OCI-LY3 (cell line): ENCODE data around the gene ACAA1.

Source experiments
- H2AFZ ChIP-seq: fragments of 200-600, 300-600 bp; shearing (Covaris generic); 2 replicates; pipeline ENCODE4 v1.6.0; 2014; ENCODE audit warnings: antibody characterized with exemption, low read depth, low read length
- H3K27ac ChIP-seq: fragments of 200-600, 300-600 bp; sonication (generic); 2 replicates; pipeline ENCODE4 v1.5.1; 2014; ENCODE audit warnings: mild to moderate bottlenecking, low read length, moderate library complexity, mixed read lengths
- H3K27me3 ChIP-seq: fragments of 200-600, 300-600 bp; sonication (generic); 2 replicates; pipeline ENCODE4 v1.6.1; 2014; ENCODE audit warnings: low read depth, low read length, mixed read lengths
- H3K36me3 ChIP-seq: fragments of 200-600, 300-600 bp; sonication (generic); replicated peaks from 2 replicates; pipeline ENCODE3; 2014; ENCODE audit warnings: low read depth, low read length, mixed read lengths
- H3K4me1 ChIP-seq: fragments of 300-600, 200-600 bp; sonication (generic); 2 replicates; pipeline ENCODE4 v1.6.1; 2014; ENCODE audit warnings: low read length, mixed read lengths
- H3K4me2 ChIP-seq: fragments of 200-600, 300-600 bp; sonication (generic); 2 replicates; pipeline ENCODE4 v1.6.1; 2014; ENCODE audit warnings: low read length, mixed read lengths
- H3K4me3 ChIP-seq: fragments of 300-600, 200-600 bp; sonication (generic); 2 replicates; pipeline ENCODE4 v1.5.1; 2014; ENCODE audit warnings: antibody characterized with exemption, mild to moderate bottlenecking, low read length, moderate library complexity
- H3K79me2 ChIP-seq: fragments of 300-600, 200-600 bp; shearing (Covaris generic); 2 replicates; pipeline ENCODE4 v1.6.1; 2014; ENCODE audit warnings: mild to moderate bottlenecking, low read length, mixed read lengths
- H3K9ac ChIP-seq: fragments of 300-600, 200-600 bp; shearing (Covaris generic); 2 replicates; pipeline ENCODE4 v1.6.0; 2014; ENCODE audit warnings: mild to moderate bottlenecking, low read length, moderate library complexity
- H3K9me3 ChIP-seq: fragments of 200-600, 300-600 bp; shearing (Covaris generic); 2 replicates; pipeline ENCODE4 v1.6.1; 2014; ENCODE audit warnings: low read length, mixed read lengths; ENCODE audit not compliant: insufficient read depth
- H4K20me1 ChIP-seq: fragments of 200-600, 300-600 bp; sonication (generic); 2 replicates; pipeline ENCODE4 v1.6.1; 2016; ENCODE audit warnings: low read length, mixed read lengths; ENCODE audit not compliant: insufficient read depth
- EZH2phosphoT487 ChIP-seq: fragments of 200-600 bp; shearing (Covaris generic); IDR thresholded peaks from 2 replicates; pipeline ENCODE4 v1.6.1; 2018; ENCODE audit warnings: antibody characterized with exemption, mixed run types, low read depth
- TF ChIP-seq, protein P1 (sequence below): fragments of 200-600, 300-600 bp; sonication (generic); IDR thresholded peaks from 2 replicates; pipeline ENCODE4 v1.5.1; 2014; ENCODE audit warnings: antibody characterized with exemption, low read length, low read depth

The ACAA1 gene

DNA sequence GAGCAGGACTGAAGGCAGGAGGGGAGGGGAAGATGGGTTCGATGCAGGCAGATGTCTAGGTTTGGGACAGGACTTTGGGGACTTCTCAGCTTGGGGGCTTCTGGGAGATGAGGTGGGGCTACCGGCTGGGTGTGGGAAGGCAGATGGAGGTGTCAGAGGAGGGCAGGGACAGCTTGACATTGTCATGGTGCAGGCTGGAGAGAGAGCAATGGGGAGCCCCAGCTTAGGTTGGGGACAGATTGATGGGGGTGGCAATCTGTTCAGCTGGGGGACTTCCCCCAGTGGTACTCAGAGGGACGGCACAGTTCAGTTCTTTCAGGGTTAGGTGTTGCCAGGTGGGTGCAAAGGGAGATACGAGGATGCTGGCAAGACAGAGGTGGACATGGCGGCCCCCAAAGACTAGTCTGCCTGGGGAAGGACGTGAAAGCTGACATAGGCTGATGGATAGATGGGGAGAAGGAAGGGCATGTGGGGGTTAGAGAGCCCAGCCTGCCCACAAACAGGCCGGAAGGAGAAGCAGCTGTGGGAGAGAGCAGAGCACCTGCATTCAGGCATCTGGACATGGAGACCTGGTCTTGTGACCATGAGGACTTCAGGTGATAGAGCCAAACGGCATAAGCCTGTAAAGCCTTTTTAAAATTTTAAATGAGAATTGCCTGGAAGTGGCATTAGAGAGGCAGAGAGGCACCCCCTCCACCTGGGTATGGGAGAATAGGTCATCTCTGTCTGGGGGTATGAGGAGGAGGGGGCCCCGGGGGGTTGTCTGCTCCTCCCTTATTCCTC lies 21.1 kb downstream of the ACAA1 start:
- Histone ChIP-seq H4K20me1 (no peaks in the 10 kb centered on the region), H3K4me2 (peak overlapping the region; percentile 36), H3K36me3 (no peaks in the 10 kb centered on the region), H3K9ac (no peak overlapping the region), H3K79me2 (no peaks in the 10 kb centered on the region), H3K9me3 (no peaks in the 10 kb centered on the region), H3K4me1 (peaks cover 26% of the 10 kb centered on the region), H3K27me3 (0 out of 2 replicates have a peak, but pooled peaks cover 3% of the 10 kb centered on the region), H2AFZ (no peak overlapping the region), H3K27ac (no peak overlapping the region), H3K4me3 (no peak overlapping the region)
- TF ChIP-seq, protein P1, sequence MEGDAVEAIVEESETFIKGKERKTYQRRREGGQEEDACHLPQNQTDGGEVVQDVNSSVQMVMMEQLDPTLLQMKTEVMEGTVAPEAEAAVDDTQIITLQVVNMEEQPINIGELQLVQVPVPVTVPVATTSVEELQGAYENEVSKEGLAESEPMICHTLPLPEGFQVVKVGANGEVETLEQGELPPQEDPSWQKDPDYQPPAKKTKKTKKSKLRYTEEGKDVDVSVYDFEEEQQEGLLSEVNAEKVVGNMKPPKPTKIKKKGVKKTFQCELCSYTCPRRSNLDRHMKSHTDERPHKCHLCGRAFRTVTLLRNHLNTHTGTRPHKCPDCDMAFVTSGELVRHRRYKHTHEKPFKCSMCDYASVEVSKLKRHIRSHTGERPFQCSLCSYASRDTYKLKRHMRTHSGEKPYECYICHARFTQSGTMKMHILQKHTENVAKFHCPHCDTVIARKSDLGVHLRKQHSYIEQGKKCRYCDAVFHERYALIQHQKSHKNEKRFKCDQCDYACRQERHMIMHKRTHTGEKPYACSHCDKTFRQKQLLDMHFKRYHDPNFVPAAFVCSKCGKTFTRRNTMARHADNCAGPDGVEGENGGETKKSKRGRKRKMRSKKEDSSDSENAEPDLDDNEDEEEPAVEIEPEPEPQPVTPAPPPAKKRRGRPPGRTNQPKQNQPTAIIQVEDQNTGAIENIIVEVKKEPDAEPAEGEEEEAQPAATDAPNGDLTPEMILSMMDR: no peak
- no peak for TF ChIP-seq EZH2phosphoT487

GRCh38 chr3:38114875-38115644 lies 21.9 kb downstream of the ACAA1 start:
- Histone ChIP-seq H3K4me3 (no peak overlapping the region), H3K4me2 (peak overlapping the region; percentile 36), H3K9me3 (no peaks in the 10 kb centered on the region), H3K27ac (no peak overlapping the region), H4K20me1 (no peaks in the 10 kb centered on the region), H3K36me3 (no peaks in the 10 kb centered on the region), H3K9ac (no peak overlapping the region), H3K27me3 (0 out of 2 replicates have a peak, but pooled peaks cover 3% of the 10 kb centered on the region), H3K79me2 (no peaks in the 10 kb centered on the region), H2AFZ (no peak overlapping the region), H3K4me1 (peaks cover 26% of the 10 kb centered on the region)
- TF ChIP-seq, protein P1: no peak
- no peak for TF ChIP-seq EZH2phosphoT487

- Histone ChIP-seq H3K4me2 (peak overlapping the region; percentile 36), H3K36me3 (no peaks in the 10 kb centered on the region), H3K4me1 (peaks cover 26% of the 10 kb centered on the region), H3K4me3 (no peak overlapping the region), H4K20me1 (no peaks in the 10 kb centered on the region), H3K9ac (no peak overlapping the region), H2AFZ (no peak overlapping the region), H3K27ac (no peak overlapping the region), H3K27me3 (0 out of 2 replicates have a peak, but pooled peaks cover 3% of the 10 kb centered on the region), H3K9me3 (no peaks in the 10 kb centered on the region), H3K79me2 (no peaks in the 10 kb centered on the region)
- TF ChIP-seq EZH2phosphoT487: no peak
- TF ChIP-seq, protein P1: no peak
These were observed 22.7 kb downstream of the ACAA1 start for GRCh38 chr3:38114052-38114874.
